Measurements from ENCODE around the gene SH3RF3.

Gene SH3RF3

GRCh38 chr2:109447776-109448175 lies 318.8 kb downstream of the SH3RF3 start:
- no peak for DNase-seq

GRCh38 chr2:109448207-109448606 lies 319.2 kb downstream of the SH3RF3 start:
- DNase-seq = no peak

DNA sequence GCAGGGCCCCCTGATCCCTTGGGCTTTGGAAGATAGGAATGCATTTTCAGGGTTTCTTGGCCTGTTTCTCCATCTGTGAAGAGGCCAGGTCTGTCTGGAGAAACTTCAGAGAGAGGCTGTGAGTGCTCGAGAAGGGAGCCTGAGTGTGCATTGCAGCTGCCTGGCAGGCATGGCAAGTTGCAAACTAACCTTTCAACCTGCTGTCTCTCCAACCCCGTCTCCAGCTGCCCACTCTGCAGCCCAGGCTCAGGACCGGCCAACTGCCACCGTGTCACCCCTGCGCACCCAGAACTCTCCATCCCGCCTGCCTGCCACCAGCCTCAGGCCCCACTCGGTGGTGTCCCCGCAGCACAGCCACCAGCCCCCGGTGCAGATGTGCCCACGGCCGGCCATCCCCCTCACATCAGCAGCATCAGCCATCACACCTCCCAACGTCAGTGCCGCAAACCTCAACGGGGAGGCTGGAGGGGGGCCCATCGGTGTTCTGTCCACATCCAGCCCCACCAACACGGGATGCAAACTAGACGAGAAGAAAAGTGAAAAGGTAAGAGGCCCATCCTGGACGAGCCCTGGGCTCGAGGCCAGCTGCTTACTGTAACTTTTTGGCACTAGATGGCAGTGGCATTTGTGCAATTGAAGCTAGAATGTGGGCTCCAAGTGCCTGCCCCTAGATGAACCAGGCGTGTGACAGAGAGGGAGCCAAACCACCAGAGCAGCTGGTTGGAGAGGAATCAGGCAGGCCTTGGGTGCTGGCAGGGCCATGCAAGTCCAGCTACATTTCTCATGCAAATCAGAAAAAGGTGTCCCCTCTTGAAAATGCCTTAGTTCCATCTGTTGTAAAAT lies 320.2 kb downstream of the SH3RF3 start:
- DNase-seq = no peak

- DNase-seq = no peak
These were observed 321.7 kb downstream of the SH3RF3 start for GRCh38 chr2:109450574-109451273.

DNA sequence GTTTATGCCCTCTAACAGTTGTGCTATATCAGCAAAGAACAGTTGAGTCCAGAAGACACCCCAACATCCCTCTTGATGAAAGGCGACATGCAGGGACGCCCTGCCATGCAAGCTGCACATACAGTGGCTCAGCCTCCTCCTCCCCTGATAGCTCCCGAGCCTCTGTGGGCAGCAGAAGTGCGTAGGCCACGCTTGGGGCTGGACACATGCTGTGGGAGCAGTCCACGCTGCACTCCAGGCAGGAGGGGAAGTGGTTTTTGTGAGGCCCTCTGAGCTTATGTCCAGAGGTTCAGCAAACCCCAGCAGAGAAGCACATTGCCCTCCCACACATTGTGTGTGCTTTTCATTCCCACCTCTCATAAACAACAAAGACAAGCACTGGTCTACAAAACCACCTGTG lies 322.7 kb downstream of the SH3RF3 start:
- DNase-seq = no peak

- DNase-seq = no peak
These were observed 323.6 kb downstream of the SH3RF3 start for GRCh38 chr2:109452318-109453305.

DNA sequence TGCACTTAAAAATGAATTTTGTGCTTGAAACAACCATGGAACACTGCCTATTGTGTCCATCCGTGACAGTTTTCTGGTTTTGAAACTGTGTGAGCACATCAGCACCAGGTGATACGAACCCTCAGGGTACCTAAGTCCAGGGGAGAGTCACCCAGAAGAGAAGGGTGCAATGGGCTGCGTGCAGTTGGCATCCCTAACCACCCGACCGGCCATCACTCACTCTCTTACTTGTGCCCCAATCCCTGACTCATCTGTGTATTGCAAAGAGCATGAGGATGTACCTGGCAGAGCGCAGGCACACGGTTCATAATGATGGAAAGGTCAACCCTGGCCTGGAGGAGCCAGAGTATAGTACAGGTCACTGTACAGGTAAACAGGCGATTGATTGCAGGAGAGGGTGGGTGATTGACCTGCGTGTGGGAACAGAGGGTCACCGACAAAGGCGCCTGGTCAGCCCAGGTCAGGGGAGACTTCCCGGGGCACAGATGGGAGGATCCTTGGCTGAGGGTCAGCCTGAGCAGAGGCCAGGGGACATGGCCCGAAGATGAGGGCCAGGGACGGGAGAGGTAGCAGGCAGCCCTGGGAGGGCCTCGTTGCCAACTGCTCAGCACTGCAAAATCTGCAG lies 324.5 kb downstream of the SH3RF3 start:
- no peak for DNase-seq

DNA sequence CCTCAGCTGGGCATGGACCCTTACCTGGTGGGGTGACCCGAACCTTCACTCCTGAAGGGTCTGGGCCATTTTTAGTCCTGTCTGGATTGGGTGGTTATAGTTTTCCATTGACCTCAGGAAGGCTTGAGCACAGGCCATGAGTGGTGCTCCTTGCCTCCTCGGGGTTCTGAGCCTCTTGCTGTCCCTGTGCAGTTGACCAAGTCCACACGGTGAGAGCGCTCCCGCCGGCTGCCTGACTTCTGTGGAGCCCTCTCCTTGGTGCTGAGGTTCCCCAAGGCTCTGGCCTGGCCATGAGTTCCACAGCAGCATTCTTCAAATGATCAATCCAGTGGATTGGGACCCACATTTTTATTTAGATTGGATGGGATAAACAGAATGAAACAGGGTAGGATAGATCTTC lies 325.3 kb downstream of the SH3RF3 start:
- DNase-seq = no peak

GRCh38 chr2:109454765-109455394 lies 325.9 kb downstream of the SH3RF3 start:
- DNase-seq = no peak

DNA sequence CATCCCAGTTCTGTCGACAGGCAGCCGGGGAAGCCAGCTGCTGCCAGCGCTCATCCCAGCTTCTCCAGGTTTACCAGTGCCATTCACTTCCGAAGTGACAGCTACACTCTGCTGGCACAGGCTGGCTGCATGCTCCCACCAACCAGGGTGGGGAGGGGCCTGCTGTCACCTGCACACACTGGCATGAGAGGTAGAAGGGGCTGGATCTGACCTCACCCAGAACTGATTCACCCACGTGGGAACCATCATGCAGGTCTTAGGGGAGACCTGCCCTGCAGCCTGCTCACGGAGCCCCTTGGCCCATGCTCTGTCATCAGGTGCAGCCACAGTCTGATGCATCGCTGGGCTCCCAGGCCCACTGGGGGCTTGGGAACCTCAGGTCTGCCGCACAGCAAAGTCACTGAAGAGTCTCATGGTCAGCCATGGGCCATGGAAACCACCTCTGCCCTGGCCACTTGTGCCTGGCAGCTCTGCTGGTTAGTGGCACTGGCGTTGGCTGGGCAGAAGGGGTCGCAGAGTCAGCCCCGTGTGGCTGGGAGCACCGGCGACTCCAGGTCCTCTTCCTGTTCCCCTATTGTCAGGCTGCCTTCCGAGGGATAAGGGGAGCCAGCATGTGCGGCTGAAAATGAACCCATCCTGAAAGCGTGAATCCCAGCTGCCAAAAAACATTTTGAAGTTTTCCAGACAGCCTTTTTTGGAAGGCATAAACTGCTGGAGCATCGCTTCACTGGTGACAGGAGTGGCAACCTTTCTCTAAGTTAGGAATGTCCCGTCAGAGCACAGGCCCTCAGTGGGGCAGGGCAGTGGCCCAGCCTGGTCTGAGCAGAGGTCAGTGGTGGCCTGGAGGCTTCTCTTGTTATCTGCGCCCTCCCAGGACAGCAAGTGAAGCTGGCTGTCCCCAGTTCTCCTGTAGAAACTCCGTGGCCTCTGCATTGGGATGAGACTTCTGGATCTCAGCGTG lies 327.0 kb downstream of the SH3RF3 start:
- no peak for DNase-seq

GRCh38 chr2:109456776-109457175 lies 327.8 kb downstream of the SH3RF3 start:
- no peak for DNase-seq

DNA sequence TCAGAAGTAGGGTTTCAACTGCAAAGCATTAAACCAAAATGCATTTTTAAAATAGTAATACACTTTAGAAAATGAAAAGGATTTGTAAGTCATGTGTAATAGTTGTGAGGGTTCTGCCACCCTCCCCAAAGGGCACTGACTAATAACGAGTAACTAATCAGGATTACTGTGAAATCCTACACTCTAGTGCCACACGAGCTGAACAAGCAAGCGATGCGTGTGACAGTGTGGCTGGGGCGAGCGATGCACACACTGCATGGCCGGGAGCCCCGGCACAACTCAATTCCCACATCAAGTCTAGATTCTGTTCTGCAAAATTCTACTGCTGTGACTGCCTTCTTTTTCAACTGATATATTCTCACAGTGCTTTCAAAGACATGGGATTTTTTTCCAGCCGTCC lies 328.4 kb downstream of the SH3RF3 start:
- no peak for DNase-seq

- no peak for DNase-seq
These were observed 328.8 kb downstream of the SH3RF3 start for GRCh38 chr2:109457794-109458193.

DNA sequence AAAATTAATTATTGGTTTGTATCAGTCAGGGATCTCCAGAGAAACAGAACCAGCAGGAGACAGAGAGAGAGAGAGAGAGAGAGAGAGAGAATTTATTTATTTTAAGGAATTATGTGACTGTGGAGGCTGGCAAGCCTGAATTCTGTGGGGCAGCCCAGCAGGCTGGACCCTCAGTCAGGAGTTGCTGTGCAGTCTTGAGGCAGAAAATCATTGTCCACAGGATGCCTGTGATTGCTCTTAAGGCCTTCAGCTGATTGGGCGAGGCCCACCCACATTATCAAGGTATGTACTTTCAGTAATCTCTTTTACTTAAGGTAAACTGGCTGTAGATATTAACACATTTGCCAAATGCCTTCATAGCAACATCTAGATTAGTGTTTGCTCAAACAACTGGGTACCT lies 329.5 kb downstream of the SH3RF3 start:
- no peak for DNase-seq

GRCh38 chr2:109459485-109459884 lies 330.5 kb downstream of the SH3RF3 start:
- DNase-seq = no peak

DNA sequence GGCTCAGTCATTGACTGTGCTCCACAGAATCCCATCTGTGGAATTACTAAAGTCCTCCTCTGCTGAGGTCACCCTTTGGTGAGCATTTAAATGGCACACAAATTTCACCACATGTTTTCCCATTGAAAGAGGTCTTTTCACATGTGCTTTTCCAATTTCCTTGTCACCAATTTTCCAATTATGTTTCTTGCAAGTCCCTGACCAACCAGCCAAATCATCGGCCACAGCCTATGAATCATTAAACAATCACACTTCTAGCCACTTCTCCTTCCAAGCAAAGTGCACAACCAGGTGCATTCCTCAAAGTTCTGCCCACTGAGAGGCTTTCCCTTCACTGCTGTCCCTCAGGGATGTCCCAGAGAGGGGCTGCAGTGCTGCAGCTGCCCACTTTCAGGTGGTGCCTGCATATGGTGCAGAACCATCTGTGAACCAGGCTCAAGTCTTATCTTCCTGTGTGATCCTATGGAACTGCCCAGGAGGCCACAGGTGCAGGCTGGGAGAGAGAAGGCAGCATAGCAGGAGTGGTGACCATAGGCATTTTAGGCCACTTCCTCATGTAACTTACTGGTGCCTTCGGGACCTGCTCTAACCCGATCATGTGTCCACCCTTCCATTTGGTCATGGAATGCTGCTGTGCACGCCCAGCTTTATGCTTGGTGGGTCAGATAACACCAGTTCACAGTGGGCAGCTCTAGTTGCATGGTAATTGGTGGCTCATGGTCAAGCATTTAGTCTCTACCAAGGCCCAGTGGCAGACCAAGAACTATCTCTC lies 331.7 kb downstream of the SH3RF3 start:
- DNase-seq = no peak

- no peak for DNase-seq
These were observed 334.2 kb downstream of the SH3RF3 start for GRCh38 chr2:109463236-109463635.

DNA sequence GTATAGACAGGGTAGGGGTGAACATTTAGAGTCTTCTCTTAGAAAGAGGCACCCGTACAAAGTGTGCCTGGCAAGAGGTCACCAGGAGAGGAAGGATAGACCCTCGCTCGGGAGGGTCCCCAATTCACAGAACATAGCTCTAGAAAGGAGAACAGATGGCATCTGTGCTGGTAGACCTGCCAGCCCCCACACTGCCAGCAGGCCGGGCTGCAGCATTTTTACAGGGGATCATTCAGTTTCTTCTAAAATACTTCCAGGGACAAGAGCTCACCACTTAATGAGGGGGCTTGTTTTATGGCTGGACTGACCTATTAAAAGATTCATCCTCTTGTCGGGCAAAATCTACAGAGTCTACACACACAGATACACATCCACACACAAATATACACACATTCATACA lies 334.9 kb downstream of the SH3RF3 start:
- DNase-seq = no peak

DNA sequence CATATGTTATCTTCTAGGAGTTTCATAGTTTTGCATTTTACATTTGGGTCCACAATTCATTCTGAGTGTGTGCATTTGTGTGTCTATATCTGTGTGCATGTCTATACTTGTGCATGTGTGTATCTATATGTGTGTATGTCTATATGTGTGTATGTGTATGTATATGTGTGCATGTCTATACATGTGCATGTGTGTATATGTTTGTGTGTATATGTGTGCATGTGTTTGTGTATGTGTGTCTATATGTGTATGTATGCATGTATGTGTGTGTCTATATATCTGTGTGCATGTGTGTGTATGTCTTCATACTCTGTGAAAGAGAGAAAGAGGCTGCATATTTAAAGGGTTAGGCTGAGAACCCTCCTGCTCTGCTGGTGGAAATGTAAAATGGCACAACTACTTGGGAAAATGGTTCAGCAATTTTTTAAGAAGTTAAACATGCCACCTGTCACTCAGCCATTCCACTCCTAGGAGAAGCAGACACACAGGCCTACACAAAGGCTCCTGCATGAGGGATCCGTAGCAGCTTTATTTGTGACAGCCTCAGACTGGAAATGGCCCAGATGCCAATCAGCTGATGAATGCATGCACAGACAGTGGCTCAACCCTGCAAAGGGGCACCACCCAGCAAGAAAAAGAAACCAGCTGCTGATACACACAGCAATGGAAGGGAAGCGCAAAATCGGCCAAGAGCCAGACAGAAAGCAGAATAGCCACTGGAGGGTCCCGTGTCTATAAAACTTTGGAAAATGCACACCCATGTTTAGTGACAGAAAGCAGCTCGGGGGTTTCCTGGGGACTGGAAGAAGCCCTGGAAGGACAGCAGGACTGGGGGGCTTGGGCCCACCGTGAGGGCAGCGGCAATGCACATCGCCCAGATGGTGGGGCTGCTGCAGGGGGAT lies 337.9 kb downstream of the SH3RF3 start:
- DNase-seq = no peak
